ENCODE measurements around the gene ZNF28. TPM values are rescaled to one million over a fixed set of nuclear protein-coding genes. Genes with fewer than 3 reads are reported as not detected.
"Not testable (repeated sequence)": the region's sequence is repeated elsewhere in the genome, so short reads cannot be mapped to it uniquely, and the experiment has no call there.

ZNF28 gene
- total RNA-seq, 1 donor from 2014 or later = 7.5 TPM

DNA sequence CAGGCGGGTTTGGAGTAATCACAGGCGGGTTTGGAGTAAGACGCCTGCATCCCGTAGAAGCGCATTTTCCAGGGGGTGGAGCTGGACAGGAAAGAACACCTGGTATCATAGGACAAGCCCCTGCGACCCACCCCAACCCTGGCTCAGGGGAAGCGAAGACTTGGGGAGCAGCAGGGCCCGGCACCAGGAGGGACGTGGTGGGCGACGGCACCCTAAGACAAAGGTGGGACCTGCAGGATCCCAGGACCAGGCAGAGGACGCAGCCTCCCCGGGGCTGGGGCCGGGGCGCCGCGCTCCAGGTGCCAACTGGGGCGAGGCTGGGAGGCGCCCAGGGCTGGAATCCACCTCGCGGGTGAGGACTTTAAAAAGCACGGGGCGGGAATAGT is 35.4 kb downstream of the ZNF28 start:
- peak; percentile 38 for DNase-seq
- ATAC-seq (ENCODE audit: poor library complexity) = peak; percentile 51
- intact Hi-C loops (cut with DNase I) = no loop called here

DNA sequence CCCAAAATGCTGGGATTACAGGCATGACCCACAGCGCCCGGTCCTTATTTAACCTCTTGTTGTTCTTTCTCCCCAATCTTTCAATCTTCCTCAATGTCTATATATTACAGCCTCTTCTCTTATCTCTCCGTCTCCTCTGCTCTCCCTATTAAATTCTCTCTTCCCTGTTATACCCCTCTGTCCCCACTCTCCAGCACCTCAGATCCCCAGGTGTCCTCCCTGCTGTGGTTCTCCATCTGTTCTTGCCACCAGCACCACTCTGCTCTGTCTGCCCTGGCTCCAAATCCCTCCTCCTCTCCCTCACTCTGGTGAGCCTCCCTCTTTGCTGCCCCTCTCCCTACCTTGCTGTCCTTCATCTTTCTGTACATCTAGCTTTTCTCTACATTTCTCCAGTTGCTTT is 35.9 kb downstream of the ZNF28 start:
- DNase-seq = no peak
- no peak for ATAC-seq (ENCODE audit: poor library complexity)
- intact Hi-C loops (cut with DNase I) = no loop called here

DNA sequence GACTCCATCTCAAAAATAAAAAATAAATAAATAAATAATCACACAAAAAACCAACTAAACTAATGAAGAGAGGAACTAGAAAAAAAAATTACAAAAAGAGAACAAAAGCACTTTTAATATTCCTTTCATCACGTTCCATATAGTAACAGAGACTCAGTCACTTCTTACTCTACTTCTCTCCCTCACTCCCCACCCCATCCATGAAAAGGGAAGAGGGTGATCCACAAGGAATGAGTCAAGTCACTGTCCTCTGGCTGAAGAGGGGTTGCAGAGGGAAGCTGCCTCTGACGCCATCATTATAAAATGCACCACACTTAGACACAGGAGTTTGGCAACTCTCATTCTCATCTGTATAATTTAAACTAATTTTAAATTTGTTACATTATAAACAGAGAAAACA is 38.6 kb downstream of the ZNF28 start:
- intact Hi-C loops (cut with DNase I); ATAC-seq (ENCODE audit: poor library complexity): not testable (repeated sequence)

DNA sequence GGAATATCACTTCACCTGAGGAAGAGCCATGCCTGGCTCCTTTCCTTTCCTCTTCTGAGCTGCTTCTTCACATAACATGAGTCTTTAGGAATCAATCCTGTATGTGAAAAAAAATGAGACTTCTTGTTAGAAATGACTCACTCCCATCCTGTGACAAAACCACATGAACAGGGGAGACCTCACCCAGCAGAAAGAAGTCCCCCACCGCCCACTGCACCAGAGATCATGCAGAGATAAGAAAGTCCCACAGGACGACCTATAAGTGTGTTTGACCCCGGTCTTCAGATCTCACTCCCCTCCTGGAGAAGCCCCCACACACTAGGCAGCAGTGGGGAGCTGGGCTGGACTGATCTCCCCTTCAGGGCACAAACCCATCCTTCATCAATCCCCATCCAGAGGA is 42.6 kb downstream of the ZNF28 start:
- intact Hi-C loops (cut with DNase I) = no loop called here
- DNase-seq = no peak
- no peak for ATAC-seq (ENCODE audit: poor library complexity)

More for the DNA sequence above, 38.6 kb downstream of the ZNF28 start:
- DNase-seq = not testable (repeated sequence)

DNA sequence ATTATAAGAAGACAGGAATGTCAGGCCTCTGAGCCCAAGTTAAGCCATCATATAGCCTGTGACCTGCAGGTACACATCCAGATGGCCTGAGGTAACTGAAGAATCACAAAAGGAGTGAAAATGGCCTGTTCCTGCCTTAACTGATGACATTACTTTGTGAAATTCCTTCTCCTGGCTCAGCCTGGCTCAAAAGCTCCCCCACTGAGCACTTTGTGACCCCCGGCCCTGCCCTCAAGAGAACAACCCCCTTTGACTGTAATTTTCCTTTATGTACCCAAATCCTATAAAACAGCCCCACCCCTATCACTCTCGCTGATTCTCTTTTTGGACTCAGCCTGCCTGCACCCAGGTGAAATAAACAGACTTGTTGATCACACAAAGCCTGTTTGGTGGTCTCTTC is 65.0 kb downstream of the ZNF28 start:
- DNase-seq = not testable (repeated sequence)

DNA sequence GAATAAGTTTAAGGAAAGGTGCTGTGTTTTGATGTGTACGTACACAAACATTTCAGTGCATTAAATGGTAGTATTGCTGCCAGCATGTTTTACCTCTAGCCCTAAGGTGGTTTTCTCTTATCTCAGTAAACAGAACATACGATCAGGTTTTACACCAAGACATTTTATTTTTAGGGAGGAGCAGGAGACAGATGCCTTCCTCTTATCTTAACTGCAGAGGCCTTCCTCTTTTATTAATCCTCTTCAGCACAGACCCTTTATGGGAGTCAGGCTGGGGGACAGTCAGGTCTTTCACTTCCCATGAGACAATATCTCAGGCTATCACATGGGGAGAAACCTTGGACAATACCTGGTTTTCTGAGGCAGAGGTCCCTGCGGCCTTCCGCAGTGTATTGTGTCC is 71.7 kb downstream of the ZNF28 start:
- ATAC-seq (ENCODE audit: poor library complexity) (no peak), DNase-seq (no peak)

More for the DNA sequence above, 65.0 kb downstream of the ZNF28 start:
- intact Hi-C loops (cut with DNase I); ATAC-seq (ENCODE audit: poor library complexity): not testable (repeated sequence)

DNA sequence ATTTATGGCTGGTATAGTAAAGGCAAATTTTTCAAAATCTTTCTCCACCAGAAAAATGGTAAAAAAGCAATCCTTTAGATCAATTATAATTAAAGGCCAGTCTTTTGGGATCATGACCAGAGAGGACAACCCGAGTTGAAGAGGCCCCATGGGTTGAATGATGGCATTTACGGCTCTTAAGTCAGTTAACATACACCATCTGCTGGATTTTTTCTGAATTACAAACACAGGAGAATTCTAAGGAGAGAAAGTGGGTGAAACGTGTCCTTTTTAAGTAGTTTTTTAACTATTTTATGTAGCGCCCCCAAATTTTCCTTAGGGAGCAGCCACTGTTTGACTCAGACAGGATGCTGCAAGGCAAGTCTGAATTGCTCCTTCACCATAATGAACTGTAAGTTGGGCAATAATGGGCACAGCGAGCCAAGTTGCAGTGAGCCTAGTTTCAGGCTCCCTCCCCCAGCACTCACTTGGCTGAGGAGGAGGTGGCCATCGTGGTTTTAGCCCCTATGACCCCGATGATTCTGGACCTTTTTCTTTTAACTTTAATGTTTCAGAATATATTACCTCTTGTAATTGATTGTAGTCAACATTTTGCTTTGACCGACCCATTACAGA is 73.0 kb downstream of the ZNF28 start:
- DNase-seq (no peak), ATAC-seq (ENCODE audit: poor library complexity) (no peak)
- intact Hi-C loops (cut with DNase I) = no loop called here

More for the DNA sequence above, 71.7 kb downstream of the ZNF28 start:
- intact Hi-C loops (cut with DNase I) = loop anchor here (5.0 kb wide), 1 partner anchor 502 kb away; no protein-coding TSS in a partner anchor

Other genes starting within 250 kb of the ZNF28 start
- 15.6 TPM for gene ZNF83, start 183.3 kb downstream of the ZNF28 start, total RNA-seq
- 6.0 TPM for gene ZNF611, start 86.6 kb downstream of the ZNF28 start, total RNA-seq
- gene ZNF600, start 34.8 kb downstream of the ZNF28 start, total RNA-seq = 2.6 TPM
- gene ZNF468, start 36.0 kb upstream of the ZNF28 start, total RNA-seq = 7.6 TPM
- 7.7 TPM for gene ZNF320, start 76.0 kb upstream of the ZNF28 start, total RNA-seq
- 1.7 TPM for gene ZNF888, start 101.8 kb upstream of the ZNF28 start, total RNA-seq
- 4.7 TPM for gene ZNF816, start 141.2 kb upstream of the ZNF28 start, total RNA-seq
- not detected for gene ERVV-1, start 192.3 kb upstream of the ZNF28 start, total RNA-seq
- gene ERVV-2, start 223.1 kb upstream of the ZNF28 start, total RNA-seq = not detected

Measured in Right ventricle myocardium superior (tissue), 1 donor.